Fibroblast of the aortic adventitia (primary cell): ENCODE results near the gene IPMK. TPM values are rescaled to one million over a fixed set of nuclear protein-coding genes. Genes with fewer than 3 reads are reported as not detected.

Source experiments
- DNase-seq: peaks from one replicate; pipeline ENCODE4 v3.0.0-alpha.2; 2010; ENCODE audit warnings: low read depth
- H3K4me3 ChIP-seq: 2 replicates; pipeline ENCODE4 v1.5.1; 2011; ENCODE audit warnings: low read depth, mild to moderate bottlenecking, control low read depth, low read length, moderate library complexity
- total RNA-seq: library from RNA; depleted of rRNA; stranded (reverse); fragments of >200 nt; gene quantifications from 2 replicates; pipeline ENCODE4 v1.2.3, GENCODE V29; 2012; ENCODE audit warnings: low replicate concordance
- TF ChIP-seq, protein P1 (sequence below): IDR thresholded peaks from 2 replicates; pipeline ENCODE4 v1.5.1; 2011; ENCODE audit warnings: mild to moderate bottlenecking, low read length, control low read depth, inconsistent platforms; ENCODE audit not compliant: insufficient read depth

IPMK gene
- total RNA-seq, 1 donor, result 7.3 TPM

DNA sequence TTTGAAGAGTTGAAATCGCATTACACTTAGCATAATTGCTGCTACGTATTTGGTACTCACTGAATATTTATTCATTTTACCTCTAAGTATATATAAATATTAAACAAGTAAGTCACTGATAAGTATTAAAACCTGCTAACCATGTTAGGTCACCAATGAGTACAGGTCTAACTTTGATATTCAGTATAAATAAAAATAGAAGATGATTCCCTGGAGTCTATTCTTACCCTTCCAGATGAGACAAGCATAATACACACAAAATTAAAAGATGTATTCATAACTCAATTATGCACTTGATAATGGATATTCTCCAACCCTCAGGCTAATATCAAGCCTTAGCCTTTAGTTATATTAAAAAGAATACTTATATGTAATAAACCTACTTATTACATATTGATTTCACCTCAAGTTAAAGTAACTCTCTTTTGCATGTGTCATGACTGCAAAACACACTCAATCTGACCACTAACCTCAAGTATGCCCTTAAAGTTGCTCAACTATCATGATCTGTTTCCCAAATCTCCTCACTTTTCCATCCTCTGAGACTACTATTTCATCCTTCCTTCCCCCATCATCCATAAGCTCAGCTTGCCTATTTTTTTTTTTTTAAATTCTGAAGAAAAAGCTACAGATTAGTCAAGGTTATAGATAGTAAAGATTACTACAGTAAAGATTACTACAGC is 46.8 kb downstream of the IPMK start:
- no peak overlapping the region for H3K4me3 ChIP-seq
- TF ChIP-seq, protein P1, sequence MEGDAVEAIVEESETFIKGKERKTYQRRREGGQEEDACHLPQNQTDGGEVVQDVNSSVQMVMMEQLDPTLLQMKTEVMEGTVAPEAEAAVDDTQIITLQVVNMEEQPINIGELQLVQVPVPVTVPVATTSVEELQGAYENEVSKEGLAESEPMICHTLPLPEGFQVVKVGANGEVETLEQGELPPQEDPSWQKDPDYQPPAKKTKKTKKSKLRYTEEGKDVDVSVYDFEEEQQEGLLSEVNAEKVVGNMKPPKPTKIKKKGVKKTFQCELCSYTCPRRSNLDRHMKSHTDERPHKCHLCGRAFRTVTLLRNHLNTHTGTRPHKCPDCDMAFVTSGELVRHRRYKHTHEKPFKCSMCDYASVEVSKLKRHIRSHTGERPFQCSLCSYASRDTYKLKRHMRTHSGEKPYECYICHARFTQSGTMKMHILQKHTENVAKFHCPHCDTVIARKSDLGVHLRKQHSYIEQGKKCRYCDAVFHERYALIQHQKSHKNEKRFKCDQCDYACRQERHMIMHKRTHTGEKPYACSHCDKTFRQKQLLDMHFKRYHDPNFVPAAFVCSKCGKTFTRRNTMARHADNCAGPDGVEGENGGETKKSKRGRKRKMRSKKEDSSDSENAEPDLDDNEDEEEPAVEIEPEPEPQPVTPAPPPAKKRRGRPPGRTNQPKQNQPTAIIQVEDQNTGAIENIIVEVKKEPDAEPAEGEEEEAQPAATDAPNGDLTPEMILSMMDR, result no peak
- DNase-seq, result peak; percentile 60

DNA sequence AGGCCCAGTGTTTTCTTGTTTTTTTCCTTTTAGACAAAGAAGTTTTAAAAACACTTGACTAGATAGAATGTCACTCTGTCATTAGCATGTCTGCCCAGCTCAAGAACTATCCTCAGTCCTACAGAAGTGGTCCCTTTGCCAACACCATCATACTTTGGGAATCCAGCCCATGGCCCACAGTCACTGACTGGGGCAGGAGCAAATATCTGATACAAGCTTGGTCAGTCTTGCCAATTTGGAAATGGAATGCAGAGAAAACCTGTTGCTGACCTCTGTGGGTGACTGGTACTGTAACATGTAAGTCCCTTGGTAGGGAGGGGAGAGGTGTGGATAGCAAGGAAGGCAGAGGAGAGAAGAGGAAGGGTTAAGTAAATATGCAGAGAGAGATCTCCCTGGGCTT is 47.8 kb downstream of the IPMK start:
- no peak overlapping the region for H3K4me3 ChIP-seq
- DNase-seq, result peak; percentile 22
- TF ChIP-seq, protein P1, result no peak

DNA sequence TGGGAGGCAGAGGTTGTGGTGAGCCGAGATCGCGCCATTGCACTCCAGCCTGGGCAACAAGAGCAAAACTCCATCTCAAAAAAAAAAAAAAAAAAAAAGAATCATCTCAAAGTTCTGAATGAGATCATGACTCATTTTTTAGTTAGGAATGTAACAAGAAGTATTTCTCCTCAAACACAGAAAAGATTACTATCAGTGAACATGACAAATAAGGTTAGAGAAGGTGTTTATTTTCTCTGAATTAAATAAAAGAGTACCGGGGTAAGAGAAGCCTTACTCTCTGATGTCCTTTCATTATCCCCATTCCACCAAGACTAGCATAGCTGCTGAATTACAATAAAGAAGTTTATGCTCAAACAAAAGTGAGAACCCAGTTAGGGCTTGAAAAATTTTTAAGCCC is 50.1 kb downstream of the IPMK start:
- TF ChIP-seq, protein P1, result no peak
- DNase-seq, result peak; percentile 20
- no peak overlapping the region for H3K4me3 ChIP-seq

DNA sequence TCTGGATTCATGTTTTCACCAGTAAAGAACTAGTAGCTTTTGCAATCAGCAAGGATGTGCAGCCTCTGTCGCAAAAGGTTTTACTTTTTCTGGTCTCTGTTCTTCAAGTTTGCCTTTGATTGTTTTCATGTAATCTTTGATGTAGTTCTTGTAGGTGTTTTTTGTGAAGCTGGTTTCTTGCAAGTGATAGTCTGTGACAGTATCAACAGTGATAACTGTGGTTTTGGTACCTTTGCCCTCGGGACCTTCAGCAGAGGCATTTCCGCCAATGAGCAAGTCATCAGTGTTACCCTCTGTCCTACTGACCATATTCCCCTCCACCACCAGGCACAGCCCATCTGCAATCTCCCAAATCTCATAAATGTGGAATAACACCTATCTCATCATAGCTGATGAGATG is 55.1 kb downstream of the IPMK start:
- DNase-seq, result no peak
- H3K4me3 ChIP-seq, result no peak overlapping the region
- TF ChIP-seq, protein P1, result no peak

DNA sequence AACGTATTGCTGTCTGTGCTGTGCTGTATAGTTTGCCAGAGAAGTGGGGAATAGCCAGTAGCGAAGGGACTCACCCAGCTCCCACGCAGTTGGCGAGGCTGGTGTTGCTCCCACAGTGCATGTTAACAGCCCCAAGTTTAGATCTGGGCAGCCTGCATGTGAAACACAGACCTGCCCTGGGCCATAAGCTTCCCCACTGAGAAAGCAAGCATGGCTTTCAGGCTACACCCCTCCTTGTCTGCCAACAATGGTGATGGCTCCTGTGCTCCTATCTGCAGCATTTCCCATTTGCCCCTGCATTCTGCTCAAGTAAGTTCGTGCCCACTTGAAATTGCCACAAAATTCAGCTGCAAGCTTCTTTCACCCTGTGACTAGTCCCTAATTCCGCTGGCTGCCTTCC is 57.5 kb downstream of the IPMK start:
- DNase-seq, result no peak
- TF ChIP-seq, protein P1, result no peak
- H3K4me3 ChIP-seq, result no peak overlapping the region

DNA sequence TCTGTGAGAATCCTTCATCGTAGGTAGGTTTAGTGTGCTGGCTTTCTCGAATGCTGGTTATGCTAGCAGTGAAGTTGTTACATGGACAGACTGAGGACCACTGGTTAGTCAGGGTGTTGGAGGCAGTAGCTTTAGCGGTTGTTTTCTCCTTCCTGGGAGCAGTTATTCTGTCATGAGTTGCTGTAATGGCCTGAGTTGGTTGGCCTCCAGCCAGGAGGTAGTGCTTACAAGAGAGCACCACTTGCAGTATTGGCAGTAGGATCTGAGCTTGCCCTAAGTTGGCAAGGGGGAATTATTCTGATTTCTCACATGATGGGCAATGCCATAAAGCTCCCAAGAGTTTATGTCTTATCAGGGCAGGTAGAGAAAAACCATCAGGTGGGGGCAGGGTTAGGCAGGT is 58.0 kb downstream of the IPMK start:
- H3K4me3 ChIP-seq, result no peak overlapping the region
- no peak for DNase-seq
- TF ChIP-seq, protein P1, result no peak

DNA sequence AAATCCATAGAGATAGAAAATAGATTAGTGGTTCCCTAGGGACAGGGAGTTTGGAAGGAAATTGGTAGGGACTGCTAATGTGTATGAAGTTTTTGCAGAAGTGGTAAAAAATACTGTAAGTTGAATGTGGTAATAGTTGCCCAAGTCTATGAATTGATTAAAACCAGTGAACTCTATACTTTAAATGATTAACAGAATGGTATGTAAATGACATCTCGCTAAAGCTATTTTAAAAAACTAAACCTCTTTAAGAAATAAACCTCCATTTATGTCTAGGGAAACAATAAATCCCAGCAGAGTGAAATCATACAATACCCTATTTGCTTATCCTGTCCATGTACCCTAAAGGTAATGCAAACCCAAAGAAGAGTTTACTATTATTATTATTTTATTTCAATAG is 61.4 kb downstream of the IPMK start:
- H3K4me3 ChIP-seq, result no peak overlapping the region
- TF ChIP-seq, protein P1, result no peak
- no peak for DNase-seq
